Motor neuron (in vitro differentiated cells): Measurements from ENCODE around the gene CFAP57. TPM values are rescaled to one million over a fixed set of nuclear protein-coding genes. Genes with fewer than 3 reads are reported as not detected.
A peak's percentile ranks its signal among the peaks of the same experiment; 100 is the strongest.

Experiments used
- ATAC-seq, 8 experiments: fragments of 200-7000 bp; cut with Tn5 transposase; replicated peaks in 6 of 8; 2 replicates each; pipeline ENCODE4 v1.8.0; 2021; ENCODE audit warnings: mild to moderate bottlenecking in 8 of 8, moderate library complexity in 8 of 8
- H3K27ac ChIP-seq, 2 donors: fragments of 250-450 bp; sonication (Bioruptor Pico); 2 replicates each; pipeline ENCODE4 v1.9.0; 2021; ENCODE audit warnings: antibody characterized with exemption in 2 of 2, mild to moderate bottlenecking in 2 of 2, moderate library complexity in 1 of 2
- H3K4me1 ChIP-seq, 2 donors: fragments of 250-450 bp; sonication (Bioruptor Pico); replicated peaks in 1 of 2; 2 replicates each; pipeline ENCODE4 v1.6.1; 2021; ENCODE audit warnings: antibody characterized with exemption in 2 of 2, mild to moderate bottlenecking in 2 of 2, moderate library complexity in 1 of 2
- H3K4me3 ChIP-seq, 5 donors: fragments of 250-450 bp; sonication (Bioruptor Pico); 2 replicates each; pipeline ENCODE4 v1.9.0; 2021; ENCODE audit warnings: antibody characterized with exemption in 5 of 5, mild to moderate bottlenecking in 5 of 5, moderate library complexity in 4 of 5
- WGBS, 10 experiments: fragments of 450-650 bp; shearing (Covaris generic); methylation state at CpG; one replicate each; pipeline ENCODE4 v1.0.0; 2022; 5-methylcytosine and 5-hydroxymethylcytosine counted together
- in situ Hi-C, 9 experiments: fragments of 400-800 bp; cut with MboI; loops; one replicate each; pipeline ENCODE4 v1.15.0; 2021; ENCODE audit warnings: low sequenced_read_pairs in 9 of 9, low pct_unique_long_range_greater_than_20kb in 2 of 9; ENCODE audit not compliant: unreplicated experiment in 9 of 9
- total RNA-seq, 8 experiments: library from RNA; unstranded; fragments of 300-600 nt; gene quantifications; 2 replicates each; pipeline versions ENCODE4 v1.2.3 to v1.2.4, GENCODE V29; 2022

The CFAP57 gene
- total RNA-seq, 8 experiments from 2014 or later: 0.40 to 7.3 (median 0.82) TPM

- in situ Hi-C loops: loop anchor here in 7 of 9 experiments (10.0 to 25.0 kb wide), 3 partner anchors 129 to 177 kb away; partner anchors contain the start of genes MED8 (in 2 of the 7), SZT2 (in 2 of the 7) and ELOVL1 (in 1 of the 7)
- ATAC-seq: peak in 5 of 8 experiments; percentile 16 to 69 (median 38)
- WGBS, 10 experiments: 54 to 100% (median 72%) methylated on average over 2 to 8 of the region's 9 CpGs; no CpG with 5 or more reads in 4 of the 10 experiments
These were observed 63.5 kb downstream of the CFAP57 start for GRCh38 chr1:43235451-43236121.

GRCh38 chr1:43237121-43237520 lies 65.0 kb downstream of the CFAP57 start:
- Histone ChIP-seq H3K27ac (no peak overlapping the region), H3K4me1 (no peaks in the 10 kb centered on the region), H3K4me3 (no peak overlapping the region)
- WGBS, 10 experiments: 63 to 100% (median 83%) methylated on average over 1 of the region's 1 CpG; no CpG with 5 or more reads in 5 of the 10 experiments
- in situ Hi-C loops: loop anchor here in 7 of 9 experiments (10.0 to 25.0 kb wide), 3 partner anchors 128 to 175 kb away; partner anchors contain the start of genes MED8 (in 2 of the 7), SZT2 (in 2 of the 7) and ELOVL1 (in 1 of the 7)
- peak in 3 of 8 experiments; percentile 15 to 68 (median 17) for ATAC-seq

More at GRCh38 chr1:43235451-43236121, 63.5 kb downstream of the CFAP57 start:
- no peak overlapping the region for H3K27ac ChIP-seq
- no peak overlapping the region for H3K4me3 ChIP-seq
- no peaks in the 10 kb centered on the region for H3K4me1 ChIP-seq

- WGBS, 10 experiments: 0 to 22% (median 7%) methylated on average over 1 to 4 of the region's 5 CpGs; no CpG with 5 or more reads in 1 of the 10 experiments
These were observed 66.0 kb downstream of the CFAP57 start for GRCh38 chr1:43238085-43238484.

DNA sequence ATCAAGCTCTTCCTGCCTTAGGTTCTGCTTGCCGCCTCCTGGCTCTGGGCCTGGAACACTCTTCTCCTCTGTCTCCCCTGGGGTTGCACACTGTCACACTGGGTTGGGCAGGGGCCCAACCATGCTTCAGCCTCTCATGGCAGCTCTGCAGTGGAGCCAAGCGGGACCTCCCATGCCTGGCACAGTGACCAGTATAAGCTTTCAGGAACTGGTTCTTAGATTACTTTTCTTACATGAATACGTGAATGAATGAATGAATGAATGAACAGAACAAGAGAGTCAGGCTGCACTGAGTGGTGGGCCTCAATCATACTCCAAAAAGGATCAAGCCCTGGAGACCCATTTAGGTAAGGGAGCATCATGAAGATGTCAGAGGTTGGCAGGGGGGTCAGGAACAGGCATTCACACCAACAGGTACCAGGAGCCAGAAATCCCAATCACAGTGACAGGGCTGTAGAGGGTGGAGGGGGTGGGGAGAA lies 66.9 kb downstream of the CFAP57 start:
- H3K4me3 ChIP-seq: no peak overlapping the region
- H3K27ac ChIP-seq: no peak overlapping the region
- ATAC-seq: no peak
- peaks cover 2 to 8% of the 10 kb centered on the region in 2 donors for H3K4me1 ChIP-seq
- WGBS, 10 experiments: 84 to 100% (median 100%) methylated on average over 1 to 3 of the region's 3 CpGs; no CpG with 5 or more reads in 2 of the 10 experiments
- in situ Hi-C loops: loop anchor here in 7 of 9 experiments (10.0 to 25.0 kb wide), 3 partner anchors 126 to 173 kb away; partner anchors contain the start of genes MED8 (in 2 of the 7), SZT2 (in 2 of the 7) and ELOVL1 (in 1 of the 7)

More at GRCh38 chr1:43238085-43238484, 66.0 kb downstream of the CFAP57 start:
- no peak overlapping the region for H3K4me3 ChIP-seq
- H3K4me1 ChIP-seq: no peaks in the 10 kb centered on the region
- no peak overlapping the region for H3K27ac ChIP-seq
- in situ Hi-C loops: loop anchor here in 7 of 9 experiments (10.0 to 25.0 kb wide), 3 partner anchors 127 to 174 kb away; partner anchors contain the start of genes MED8 (in 2 of the 7), SZT2 (in 2 of the 7) and ELOVL1 (in 1 of the 7)
- ATAC-seq: peak; percentile 68 to 90 (median 88)

GRCh38 chr1:43239484-43239883 lies 67.4 kb downstream of the CFAP57 start:
- Histone ChIP-seq H3K27ac (no peak overlapping the region), H3K4me3 (no peak overlapping the region), H3K4me1 (peaks cover 4 to 9% of the 10 kb centered on the region in 2 donors)
- no peak for ATAC-seq
- 20 to 91% (median 53%) methylated on average over 1 to 2 of the region's 3 CpGs; no CpG with 5 or more reads in 1 of the 10 experiments for WGBS, 10 experiments
- in situ Hi-C loops: loop anchor here in 7 of 9 experiments (10.0 to 25.0 kb wide), 3 partner anchors 125 to 173 kb away; partner anchors contain the start of genes MED8 (in 2 of the 7), SZT2 (in 2 of the 7) and ELOVL1 (in 1 of the 7)

DNA sequence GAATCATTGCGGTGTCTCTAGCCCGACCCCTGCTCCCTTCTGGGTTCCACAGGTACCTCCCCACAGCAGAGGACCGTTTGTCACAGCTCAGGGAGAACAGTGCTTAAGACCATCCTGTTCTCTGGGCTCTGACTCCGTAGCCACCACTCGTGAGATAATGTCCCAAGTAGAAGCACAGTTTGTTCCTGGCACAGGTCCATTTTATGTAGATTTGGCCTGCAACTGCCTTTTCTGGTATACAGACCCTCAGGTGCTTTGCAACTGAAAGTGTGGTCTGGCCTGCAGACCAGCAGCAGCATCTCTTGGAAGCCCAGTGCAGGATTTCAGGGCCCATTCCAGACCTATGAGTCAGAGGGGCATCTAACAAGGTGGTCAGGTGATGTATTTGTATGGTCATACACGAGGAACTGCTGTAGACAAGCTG lies 69.3 kb downstream of the CFAP57 start:
- WGBS, 10 experiments: 24 to 67% (median 54%) methylated on average over 1 to 5 of the region's 6 CpGs; no CpG with 5 or more reads in 2 of the 10 experiments
- in situ Hi-C loops: loop anchor here in 6 of 9 experiments (25.0 kb wide), 2 partner anchors 146 to 171 kb away; partner anchors contain the start of genes MED8 (in 2 of the 6) and SZT2 (in 2 of the 6)
- Histone ChIP-seq H3K27ac (no peak overlapping the region), H3K4me3 (no peak overlapping the region), H3K4me1 (peaks cover 4 to 9% of the 10 kb centered on the region in 2 donors)
- ATAC-seq: peak in 3 of 8 experiments; percentile 27 to 65 (median 33)

DNA sequence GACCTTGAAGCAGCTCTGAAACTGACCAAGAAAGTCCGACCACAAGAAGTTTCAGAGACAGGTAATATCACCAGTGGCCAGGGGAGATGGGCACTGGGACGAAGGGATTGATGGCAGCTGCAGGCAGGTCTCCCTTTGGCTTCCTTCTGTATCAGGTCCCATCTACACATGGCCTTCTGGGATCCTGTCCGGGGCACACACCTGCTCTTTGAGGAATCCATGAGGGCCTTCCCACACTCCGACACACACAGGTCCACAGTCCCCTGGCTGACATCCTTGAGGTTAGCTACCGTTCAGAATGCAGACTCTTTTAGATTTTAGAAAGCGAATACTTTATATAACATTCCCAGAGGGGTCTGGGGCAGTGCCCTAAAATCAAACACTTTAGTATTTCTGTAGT lies 71.2 kb downstream of the CFAP57 start:
- H3K4me1 ChIP-seq: peaks cover 4 to 9% of the 10 kb centered on the region in 2 donors
- WGBS, 10 experiments: 0 to 100% (median 78%) methylated on average over 1 to 6 of the region's 6 CpGs; no CpG with 5 or more reads in 3 of the 10 experiments
- ATAC-seq: peak in 1 of 8 experiments; percentile 46
- in situ Hi-C loops: loop anchor here in 6 of 9 experiments (25.0 kb wide), 2 partner anchors 144 to 169 kb away; partner anchors contain the start of genes MED8 (in 2 of the 6) and SZT2 (in 2 of the 6)
- no peak overlapping the region for H3K4me3 ChIP-seq
- no peak overlapping the region for H3K27ac ChIP-seq

DNA sequence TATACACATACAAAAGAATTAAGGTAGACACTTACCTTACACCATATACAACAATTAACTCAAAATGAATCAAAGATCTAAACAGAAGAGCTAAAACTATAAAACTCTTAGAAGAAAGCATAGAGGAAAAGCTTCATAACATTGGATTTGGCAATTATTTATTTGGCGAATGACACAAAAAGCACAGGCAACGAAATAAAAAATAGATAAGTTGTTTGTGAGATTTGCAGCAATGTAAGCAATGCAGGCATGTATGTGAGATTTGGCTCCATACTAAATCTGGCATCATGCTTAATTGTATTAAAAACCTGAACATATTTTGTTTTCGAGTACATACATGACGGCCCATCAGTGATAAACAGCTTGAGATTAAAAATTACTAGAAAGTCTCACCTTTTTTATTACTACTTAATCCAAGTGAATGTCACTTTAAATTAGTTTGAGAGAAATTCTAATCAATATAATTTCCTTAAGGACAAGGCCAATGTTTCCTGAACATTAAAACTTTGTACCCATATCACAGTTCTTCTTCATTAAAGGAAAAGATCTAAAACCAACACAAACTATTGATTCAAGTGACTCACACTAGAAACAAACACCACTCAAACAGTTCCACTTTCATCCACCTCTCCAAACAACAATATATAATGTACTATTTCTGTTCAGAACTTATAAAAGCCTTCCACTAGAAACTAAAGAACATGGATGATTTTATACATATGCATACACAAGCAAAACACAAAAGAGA lies 74.5 kb downstream of the CFAP57 start:
- 68 to 100% (median 94%) methylated on average over 1 to 4 of the region's 4 CpGs for WGBS, 10 experiments
- Histone ChIP-seq H3K27ac (no peak overlapping the region), H3K4me3 (no peak overlapping the region), H3K4me1 (peaks cover 4 to 9% of the 10 kb centered on the region in 2 donors)
- no peak for ATAC-seq
- in situ Hi-C loops: loop anchor here in 6 of 9 experiments (25.0 kb wide), 2 partner anchors 141 to 166 kb away; partner anchors contain the start of genes MED8 (in 2 of the 6) and SZT2 (in 2 of the 6)

DNA sequence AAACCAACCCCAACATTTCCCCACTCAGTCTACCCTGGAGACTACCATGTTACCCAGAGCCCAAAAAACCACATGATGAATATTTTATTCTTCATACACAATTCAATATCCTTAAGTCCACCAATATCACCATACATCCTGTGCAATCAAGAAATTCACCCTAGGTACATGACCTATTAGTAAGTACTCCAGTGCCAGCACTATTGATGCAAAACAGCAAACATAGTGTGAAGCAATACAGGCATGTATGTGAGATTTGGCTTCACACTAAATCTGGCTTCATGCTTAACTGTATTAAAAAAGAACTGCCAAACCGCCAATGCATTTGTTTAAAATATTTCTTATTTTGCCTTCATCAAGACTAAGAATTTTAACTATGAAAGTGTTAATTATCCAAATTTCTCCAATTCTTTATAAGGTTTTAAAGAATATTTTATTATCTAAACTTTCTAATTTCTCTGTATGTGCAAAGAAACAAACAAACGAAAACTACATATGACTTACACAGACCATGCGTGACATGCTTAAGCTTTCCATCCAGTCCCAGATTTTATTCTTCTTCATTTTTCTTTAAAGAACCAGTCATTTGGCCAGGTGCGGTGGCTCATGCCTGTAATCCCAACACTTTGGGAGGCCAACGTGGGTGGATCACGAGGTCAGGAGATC lies 75.3 kb downstream of the CFAP57 start:
- Histone ChIP-seq H3K4me1 (peaks cover 4 to 9% of the 10 kb centered on the region in 2 donors), H3K27ac (no peak overlapping the region), H3K4me3 (no peak overlapping the region)
- ATAC-seq: no peak
- in situ Hi-C loops: loop anchor here in 6 of 9 experiments (25.0 kb wide), 2 partner anchors 140 to 165 kb away; partner anchors contain the start of genes MED8 (in 2 of the 6) and SZT2 (in 2 of the 6)
- 44 to 96% (median 82%) methylated on average over 2 to 6 of the region's 6 CpGs for WGBS, 10 experiments

- Histone ChIP-seq H3K4me1 (no peaks in the 10 kb centered on the region), H3K27ac (no peak overlapping the region), H3K4me3 (no peak overlapping the region)
- in situ Hi-C loops: no loop called here
- WGBS, 10 experiments: 0 to 82% (median 63%) methylated on average over 1 to 3 of the region's 3 CpGs; no CpG with 5 or more reads in 1 of the 10 experiments
- no peak for ATAC-seq
These were observed 78.2 kb downstream of the CFAP57 start for GRCh38 chr1:43250351-43250761.

DNA sequence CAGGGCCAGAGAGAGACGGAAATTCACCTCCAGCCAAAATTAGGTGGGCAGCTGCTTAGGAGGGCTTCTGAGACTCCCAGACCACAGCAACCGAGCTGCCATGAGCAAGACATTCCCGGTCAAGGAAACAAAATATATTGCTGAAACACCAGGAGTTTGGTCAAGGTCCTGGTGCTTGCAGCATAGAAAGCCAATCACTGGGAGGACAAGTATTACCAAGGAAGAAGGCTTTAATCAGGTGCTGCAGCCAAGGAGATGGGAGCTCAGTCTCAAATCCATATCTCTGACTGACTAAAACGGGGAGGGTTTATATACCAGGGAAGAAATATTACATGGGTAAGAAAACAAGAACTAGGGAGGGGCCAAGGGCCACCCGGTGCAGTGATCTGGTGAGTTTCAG lies 78.9 kb downstream of the CFAP57 start:
- H3K4me3 ChIP-seq: no peak overlapping the region
- 43 to 85% (median 77%) methylated on average over 1 to 5 of the region's 5 CpGs; no CpG with 5 or more reads in 1 of the 10 experiments for WGBS, 10 experiments
- ATAC-seq: no peak
- in situ Hi-C loops: no loop called here
- no peak overlapping the region for H3K27ac ChIP-seq
- H3K4me1 ChIP-seq: no peaks in the 10 kb centered on the region
